Measurements from ENCODE around the gene SLCO2A1.

Gene SLCO2A1

DNA sequence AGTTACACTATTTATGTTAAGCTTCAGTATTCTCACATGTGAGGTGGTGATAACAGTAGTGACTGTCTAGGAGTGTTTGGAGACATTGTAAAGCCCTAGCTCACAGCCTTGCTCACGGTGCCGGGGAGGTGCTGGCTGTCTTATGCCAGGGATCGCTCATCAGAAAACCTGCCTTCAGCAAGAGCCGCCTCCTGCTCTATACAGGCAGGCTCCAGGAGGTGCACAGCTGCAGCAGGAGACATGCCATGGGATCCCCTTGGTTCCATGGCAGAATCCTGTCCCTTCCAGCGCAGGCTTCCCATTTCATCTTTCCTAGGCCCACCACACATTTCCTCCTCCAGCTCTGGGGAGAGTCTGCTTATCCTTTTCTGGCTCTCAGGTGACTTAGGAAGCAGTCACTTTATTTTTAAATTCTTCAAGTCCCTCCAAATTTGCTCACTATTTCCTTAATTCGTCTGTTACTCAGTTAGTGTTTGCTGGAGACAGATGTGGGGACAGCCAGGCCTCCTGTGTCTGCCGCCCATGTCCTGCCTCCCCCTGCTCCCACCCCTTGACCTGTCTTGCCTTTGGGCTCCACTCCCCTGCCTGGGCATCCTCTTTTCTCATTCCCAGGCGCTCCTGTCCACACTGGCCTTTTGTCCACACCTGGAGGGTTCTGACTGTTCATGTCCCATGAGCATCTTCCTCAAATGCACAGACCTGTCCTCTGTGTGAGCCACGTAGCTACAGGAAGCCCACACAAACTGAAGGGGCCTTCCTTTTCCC is 31.7 kb downstream of the SLCO2A1 start:
- no peak for DNase-seq

GRCh38 chr3:133996996-133997395 is 32.7 kb downstream of the SLCO2A1 start:
- DNase-seq, result no peak

- no peak for DNase-seq
These were observed 33.5 kb downstream of the SLCO2A1 start for GRCh38 chr3:133996251-133996661.

- no peak for DNase-seq
These were observed 34.5 kb downstream of the SLCO2A1 start for GRCh38 chr3:133995264-133995663.

DNA sequence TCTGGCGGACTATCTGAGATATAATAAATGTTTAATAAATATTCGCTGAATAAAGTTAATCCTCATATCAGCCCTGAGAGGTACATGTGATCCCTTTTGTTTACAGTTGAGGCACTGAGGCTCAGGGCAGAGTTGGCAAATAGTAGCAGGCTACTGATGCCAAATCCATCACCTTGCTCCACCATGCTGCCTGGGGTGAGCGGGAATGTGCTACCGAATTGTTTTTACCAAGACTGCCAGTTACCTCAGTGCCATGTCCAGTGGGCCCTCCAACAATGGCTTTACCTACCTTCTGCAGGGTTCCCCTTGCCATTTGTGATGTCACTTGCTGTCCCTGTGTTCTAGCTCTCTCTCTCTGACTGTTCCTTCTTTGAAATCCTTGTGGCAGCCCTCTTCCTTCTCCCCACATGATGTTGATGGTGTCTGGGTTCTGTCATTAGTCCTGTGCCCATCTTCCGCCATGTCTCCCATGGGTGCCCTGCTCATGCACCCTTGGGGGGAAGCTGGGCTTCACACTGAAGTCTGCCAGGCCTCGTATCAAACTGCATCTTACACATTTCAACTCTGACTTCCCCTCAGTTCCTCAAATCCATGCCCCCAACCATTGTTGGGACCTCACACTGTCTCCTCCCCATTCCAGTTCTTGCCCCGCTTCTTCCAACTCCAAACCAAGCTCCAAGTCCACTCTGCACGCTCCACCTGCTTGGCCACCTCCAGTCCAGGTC is 35.4 kb downstream of the SLCO2A1 start:
- DNase-seq, result no peak

DNA sequence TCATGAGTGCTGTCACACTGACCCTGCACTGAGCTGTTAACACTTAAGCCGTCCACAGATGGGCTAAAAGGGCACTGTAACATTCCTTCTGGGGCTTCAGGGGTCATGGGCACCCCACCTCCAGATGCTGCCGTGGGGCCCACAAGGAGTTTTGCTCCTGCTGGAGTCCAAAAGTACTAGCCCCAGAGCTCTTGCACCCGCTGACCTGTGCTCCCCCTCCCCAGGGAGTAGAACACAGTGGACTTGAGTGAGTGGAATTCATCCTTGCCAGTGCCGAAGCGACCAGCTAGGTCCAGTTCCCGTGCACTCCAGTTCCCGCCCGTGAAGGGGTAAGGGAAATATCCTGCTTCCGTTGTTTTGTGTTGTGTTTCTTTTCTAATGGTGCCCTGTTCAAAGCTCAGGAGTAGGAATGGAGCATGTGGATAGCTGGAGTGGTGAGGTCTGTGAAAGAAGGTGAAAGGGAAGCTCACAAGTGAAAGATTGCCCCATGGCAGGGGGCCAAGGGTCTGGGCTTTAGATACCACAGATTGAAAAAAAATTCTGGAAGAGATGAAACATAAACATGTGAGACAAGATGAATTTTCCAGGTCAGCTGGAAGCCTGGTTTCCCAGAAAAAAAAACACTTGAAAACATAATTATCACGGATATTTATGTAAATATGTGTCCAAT is 36.6 kb downstream of the SLCO2A1 start:
- no peak for DNase-seq

DNA sequence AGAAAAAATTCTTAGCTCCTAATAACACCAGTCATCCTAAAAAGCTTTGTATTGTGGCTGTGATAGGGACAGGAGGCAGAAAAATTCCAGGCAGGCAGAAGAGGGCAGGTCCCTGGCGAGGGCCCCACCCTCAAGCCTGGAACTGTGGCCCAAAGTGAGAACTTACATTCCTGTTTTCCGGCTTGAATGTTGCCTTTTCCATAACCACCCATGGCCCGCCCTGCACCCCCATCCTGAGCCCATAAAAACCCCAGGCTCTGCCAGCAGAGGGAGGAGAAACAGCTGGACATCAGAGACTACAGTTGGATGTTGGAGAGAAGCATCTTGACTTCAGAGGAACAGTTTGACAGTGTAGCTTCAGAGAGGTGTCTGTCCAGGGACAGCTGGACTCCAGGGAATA is 37.3 kb downstream of the SLCO2A1 start:
- no peak for DNase-seq

DNA sequence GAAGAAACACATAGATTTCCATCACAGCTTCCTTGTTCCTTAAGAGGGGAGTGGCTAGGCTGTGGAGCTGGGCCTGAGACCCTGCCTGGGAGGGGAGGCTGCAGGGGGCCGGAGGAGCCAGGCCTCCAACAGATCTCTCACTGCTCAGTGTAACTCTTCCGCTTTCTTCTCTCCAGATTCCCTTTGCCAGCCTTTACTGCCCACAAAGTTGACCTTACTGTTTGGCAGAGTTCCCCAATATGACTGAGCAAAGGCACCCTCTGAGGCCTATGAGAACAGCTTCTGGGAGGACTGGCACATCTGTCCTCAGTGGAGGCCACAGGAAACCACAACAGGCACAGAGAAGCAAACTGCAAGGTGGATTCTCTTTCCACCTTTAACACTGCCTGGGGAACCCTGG is 38.1 kb downstream of the SLCO2A1 start:
- no peak for DNase-seq

DNA sequence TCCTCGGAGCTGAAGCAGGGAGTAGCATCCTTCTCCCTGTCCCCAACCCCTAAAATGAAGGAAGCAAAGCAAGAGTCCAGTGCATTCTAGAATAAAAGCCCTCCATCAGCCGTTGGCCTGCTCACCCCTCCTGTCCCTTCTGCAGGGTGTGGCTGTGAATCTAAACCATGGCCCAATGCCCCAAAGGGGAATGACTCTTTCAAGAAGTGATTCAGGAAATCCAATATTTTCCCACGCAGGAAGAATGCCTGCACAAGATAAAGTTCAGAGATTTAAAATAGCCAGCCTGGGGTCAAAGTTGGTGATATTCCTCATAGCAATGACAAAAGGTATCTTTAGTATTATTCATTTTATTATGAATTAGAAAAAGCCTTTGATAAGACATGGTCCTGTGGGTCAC is 38.5 kb downstream of the SLCO2A1 start:
- no peak for DNase-seq

- no peak for DNase-seq
These were observed 39.6 kb downstream of the SLCO2A1 start for GRCh38 chr3:133989936-133990702.

DNA sequence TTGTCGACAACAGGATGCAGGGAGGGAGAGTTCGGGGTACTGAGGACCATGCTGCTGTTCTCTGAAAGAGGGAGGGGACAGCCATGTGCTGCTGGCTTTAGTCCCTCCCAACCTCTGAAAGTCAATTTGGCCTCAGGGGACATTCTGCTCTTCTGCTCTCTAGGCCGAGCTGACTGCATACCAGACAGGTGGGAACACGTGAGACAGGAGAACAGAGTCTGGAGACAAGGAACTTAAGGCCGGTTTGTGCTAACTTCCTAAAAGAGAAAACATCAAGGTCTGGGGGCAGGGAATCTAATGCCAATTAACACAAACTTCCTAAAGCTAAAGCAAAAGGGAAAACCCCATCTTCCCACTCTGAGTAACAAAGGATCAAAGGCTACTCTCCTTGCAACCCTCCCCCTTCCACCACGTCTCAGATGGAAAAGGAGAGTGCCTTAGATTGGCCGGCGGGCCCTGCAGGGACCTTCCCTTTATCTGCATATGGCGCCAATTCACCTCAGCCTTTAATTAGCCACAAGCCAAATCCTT is 41.0 kb downstream of the SLCO2A1 start:
- no peak for DNase-seq

GRCh38 chr3:133987948-133988484 is 41.7 kb downstream of the SLCO2A1 start:
- no peak for DNase-seq

DNA sequence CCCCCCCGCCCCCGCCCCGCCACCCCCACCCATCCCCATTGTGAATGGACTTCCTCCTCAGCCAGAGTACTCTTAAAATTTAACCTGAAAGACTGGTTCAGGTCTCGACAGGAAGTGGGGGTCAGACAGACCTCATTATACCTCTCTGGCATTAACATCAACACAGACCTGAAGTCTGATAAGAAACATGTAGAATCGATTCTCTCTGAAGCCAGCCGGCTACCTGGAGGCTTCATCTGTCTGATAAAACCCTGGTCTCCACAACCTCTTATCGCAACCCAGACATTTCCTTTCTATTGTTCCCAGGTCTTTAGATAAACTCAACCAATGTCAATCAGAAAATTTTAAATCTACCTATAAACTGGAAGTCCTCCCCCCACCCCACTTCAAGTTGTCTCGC is 42.6 kb downstream of the SLCO2A1 start:
- no peak for DNase-seq

GRCh38 chr3:133986311-133986710 is 43.4 kb downstream of the SLCO2A1 start:
- no peak for DNase-seq

DNA sequence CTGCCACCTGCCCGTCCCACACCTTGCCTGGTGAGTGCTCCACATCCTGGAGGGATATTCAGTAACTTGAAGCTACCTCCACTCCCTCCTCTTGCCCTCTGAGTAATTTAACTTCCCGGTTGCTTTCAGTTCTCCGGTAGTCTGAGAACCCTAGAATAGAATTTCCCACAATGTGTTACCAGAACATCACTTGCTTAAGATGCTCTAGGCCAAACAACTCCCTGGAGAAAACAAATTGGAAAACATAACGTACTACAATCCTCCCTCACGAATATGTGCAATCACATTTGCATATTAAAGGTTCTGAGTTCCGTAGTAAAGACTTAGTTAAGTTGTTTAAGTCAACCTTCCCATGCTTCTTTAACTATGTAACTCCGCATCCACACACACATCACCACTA is 44.8 kb downstream of the SLCO2A1 start:
- no peak for DNase-seq

DNA sequence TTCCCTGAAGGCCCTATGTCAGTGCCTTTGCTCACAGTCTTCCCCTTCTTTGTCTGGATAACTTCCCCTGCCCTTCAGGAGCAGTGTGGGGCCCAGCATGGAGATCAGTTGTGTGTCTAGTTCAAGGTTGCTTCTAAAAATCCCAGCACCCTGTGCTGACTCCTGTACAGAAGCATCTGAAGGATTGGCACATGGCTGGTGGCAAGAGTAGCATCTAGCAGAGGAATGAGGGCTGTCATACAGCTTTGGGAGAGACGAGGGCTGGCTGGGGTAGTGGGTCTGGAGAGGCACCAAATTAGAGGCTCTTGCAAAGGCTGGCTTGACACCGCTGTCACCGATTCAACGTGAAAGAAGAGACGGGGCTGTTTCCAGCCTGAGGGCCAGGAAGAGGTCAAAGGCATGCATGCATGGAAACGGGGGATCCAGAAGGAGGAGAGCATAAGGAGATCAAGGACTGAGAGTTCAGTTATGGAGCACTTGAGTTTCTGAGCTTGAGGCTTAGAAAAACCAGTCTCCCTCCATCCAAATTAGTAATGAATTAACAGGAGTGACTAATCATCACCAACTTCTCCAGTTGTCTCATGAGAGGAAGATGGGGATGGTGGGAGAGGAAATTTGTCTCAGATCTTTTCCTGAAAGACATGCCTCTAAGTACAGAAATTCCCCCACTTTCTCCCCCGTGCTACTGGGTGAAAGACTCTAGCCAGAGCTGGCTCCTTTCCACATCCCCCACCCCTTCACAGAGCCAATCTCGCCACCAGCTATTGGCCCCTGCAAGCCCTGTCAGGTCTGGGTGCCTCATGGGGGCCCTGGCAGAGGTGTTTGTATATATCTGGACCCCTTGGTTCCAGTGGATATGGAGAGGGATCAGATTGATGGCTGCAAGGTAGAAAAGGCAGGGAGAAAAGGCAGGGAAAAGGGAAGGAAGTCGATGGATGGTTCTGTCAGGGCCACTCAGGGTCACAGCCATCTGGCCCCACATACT is 45.9 kb downstream of the SLCO2A1 start:
- no peak for DNase-seq

- DNase-seq, result no peak
These were observed 46.6 kb downstream of the SLCO2A1 start for GRCh38 chr3:133983126-133983525.

GRCh38 chr3:133980550-133980949 is 49.2 kb downstream of the SLCO2A1 start:
- DNase-seq, result no peak

DNA sequence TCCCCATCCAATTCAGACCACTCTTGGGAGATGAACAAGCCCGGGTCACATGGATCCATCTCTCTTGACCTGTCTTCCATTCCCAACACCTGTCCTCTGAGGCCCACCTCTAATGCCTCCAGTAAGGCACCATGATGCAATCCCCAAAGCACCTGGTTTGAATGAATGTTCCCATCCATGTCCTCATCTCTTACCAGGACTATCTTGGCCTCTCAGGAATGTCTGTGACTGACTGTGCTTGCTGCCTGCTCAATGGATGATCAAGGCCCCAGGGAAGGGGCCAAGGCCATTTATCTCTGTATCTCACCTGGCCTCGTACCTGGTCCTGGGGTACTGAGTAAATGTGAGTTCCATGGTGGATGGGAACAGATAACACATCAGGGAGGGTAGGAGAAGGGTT is 49.7 kb downstream of the SLCO2A1 start:
- no peak for DNase-seq

DNA sequence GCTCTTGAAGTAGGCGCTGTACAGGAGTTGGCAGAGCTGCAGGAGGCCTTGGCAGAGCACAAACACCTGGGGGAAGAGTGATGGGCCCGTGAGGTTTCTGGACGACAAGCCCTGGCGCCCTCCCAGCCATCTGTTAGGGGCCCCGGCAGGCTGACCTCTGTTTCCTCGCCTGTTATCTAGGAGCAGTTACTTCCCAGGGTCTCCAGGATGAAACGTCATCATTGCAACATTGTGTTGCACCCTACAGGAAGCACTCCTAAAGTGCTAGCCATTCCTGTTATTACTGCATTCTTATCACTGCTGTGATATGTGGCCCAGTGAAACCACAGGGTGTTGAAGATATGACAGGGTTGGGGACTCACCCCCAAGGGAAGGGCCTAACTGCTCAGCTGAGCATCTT is 50.2 kb downstream of the SLCO2A1 start:
- no peak for DNase-seq

- no peak for DNase-seq
These were observed 52.2 kb downstream of the SLCO2A1 start for GRCh38 chr3:133977568-133977967.
